Measurements from ENCODE around the gene DUSP2. TPM values are rescaled to one million over a fixed set of nuclear protein-coding genes. Genes with fewer than 3 reads are reported as not detected.
A peak's percentile ranks its signal among the peaks of the same experiment; 100 is the strongest.

The DUSP2 gene
- total and polyA plus RNA-seq, 2 donors (not counting 1 experiment from before 2014, with no cell fraction given), result 69.8 to 433 TPM

DNA sequence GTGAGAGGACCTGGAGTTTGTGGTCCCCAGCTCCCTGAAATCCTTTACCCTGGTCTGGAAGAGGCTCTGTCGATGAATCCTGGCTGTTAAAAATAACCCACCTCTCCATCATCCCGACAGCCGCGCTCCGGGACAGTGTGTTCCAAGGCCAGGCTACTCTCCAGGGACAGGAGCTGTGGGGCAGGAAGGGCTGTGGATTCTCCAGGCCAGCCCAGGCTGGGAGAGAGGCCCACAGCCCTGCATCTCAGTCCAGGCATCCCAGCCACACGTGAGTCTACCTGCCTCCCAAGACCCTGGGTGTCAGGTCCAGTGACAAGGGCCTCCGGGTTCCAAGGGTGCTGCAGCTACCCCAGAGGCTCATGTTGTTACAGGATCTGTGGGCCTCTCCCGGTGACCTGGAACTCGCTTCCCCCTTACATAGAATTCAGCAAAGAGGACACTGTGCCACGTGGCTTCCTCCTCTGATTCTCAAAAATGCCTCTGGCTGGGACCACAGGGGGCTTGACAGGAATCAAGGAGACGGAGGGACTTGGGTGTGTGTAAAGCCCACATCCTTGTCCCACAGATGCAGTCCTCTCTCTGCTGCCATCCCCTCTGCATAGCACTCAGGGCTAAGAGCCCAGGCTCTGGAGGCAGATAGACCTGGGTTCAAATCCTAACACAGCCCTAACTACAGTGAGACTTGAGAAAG lies 46.2 kb downstream of the DUSP2 start:
- no peaks in the 10 kb centered on the region for H3K9me3 ChIP-seq (ENCODE audit: control extremely low read depth in 1 of 3, control insufficient read depth in 2 of 3, insufficient read depth in 1 of 3, low read length in 2 of 3)
- H2AFZ ChIP-seq (ENCODE audit: insufficient read depth, low read depth, low read length, poor library complexity, severe bottlenecking), result no peak overlapping the region
- no peak overlapping the region for H3K4me3 ChIP-seq (ENCODE audit: control extremely low read depth in 1 of 5, extremely low read depth in 1 of 5, insufficient read depth in 1 of 5, low read depth in 2 of 5, low read length in 4 of 5)
- DNase-seq (peak; percentile 1), ATAC-seq (ENCODE audit: low read depth) (no peak)
- intact Hi-C loops (cut with micrococcal nuclease), result no loop called here
- no peak overlapping the region for H3K9ac ChIP-seq (ENCODE audit: low read length)
- Mint-ChIP-seq H3K9me3 (ENCODE audit: insufficient read depth) (no peaks in the 10 kb centered on the region), H3K4me3 (no peak overlapping the region), H3K27ac (no peak overlapping the region), H3K27me3 (peaks cover 7% of the 10 kb centered on the region), H3K4me1 (no peaks in the 10 kb centered on the region)
- no peaks in the 10 kb centered on the region for H3K4me1 ChIP-seq (ENCODE audit: control insufficient read depth in 2 of 2, insufficient read depth in 2 of 2, low read length in 2 of 2)
- CTCF ChIA-PET, result interaction anchor here (1.0 to 1.9 kb wide), 2 partner anchors 18 to 161 kb away, joined by 3 to 4 read pairs; no protein-coding TSS in a partner anchor
- H3K27me3 ChIP-seq (replicated peaks in 1 of 4; ENCODE audit: control extremely low read depth in 1 of 4, control insufficient read depth in 3 of 4, insufficient read depth in 4 of 4, low read length in 3 of 4), result peaks cover 0 to under 1% (median 0%) of the 10 kb centered on the region in 4 experiments
- H3K4me2 ChIP-seq (replicated peaks; ENCODE audit: low read depth, low read length, poor library complexity, severe bottlenecking), result no peak overlapping the region
- no peak overlapping the region for H3K27ac ChIP-seq (ENCODE audit: low read length in 2 of 2)
- TF ChIP-seq, protein P1, sequence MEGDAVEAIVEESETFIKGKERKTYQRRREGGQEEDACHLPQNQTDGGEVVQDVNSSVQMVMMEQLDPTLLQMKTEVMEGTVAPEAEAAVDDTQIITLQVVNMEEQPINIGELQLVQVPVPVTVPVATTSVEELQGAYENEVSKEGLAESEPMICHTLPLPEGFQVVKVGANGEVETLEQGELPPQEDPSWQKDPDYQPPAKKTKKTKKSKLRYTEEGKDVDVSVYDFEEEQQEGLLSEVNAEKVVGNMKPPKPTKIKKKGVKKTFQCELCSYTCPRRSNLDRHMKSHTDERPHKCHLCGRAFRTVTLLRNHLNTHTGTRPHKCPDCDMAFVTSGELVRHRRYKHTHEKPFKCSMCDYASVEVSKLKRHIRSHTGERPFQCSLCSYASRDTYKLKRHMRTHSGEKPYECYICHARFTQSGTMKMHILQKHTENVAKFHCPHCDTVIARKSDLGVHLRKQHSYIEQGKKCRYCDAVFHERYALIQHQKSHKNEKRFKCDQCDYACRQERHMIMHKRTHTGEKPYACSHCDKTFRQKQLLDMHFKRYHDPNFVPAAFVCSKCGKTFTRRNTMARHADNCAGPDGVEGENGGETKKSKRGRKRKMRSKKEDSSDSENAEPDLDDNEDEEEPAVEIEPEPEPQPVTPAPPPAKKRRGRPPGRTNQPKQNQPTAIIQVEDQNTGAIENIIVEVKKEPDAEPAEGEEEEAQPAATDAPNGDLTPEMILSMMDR (IDR thresholded peaks at IDR 0.05), result no peak
- no peak for TF ChIP-seq EZH2 (IDR thresholded peaks at IDR 0.05; ENCODE audit: borderline replicate concordance, insufficient read depth, low read depth, low read length, poor library complexity, severe bottlenecking)
- POLR2A ChIA-PET, result no interaction called here
- 100% methylated on average over 6 of the region's 11 CpGs for WGBS (ENCODE audit: insufficient coverage)
- no peaks in the 10 kb centered on the region for H3K79me2 ChIP-seq (ENCODE audit: control insufficient read depth, insufficient read depth, low read length)
- no peaks in the 10 kb centered on the region for H4K20me1 ChIP-seq (ENCODE audit: control insufficient read depth, insufficient read depth, low read length, poor library complexity, severe bottlenecking)
- no peaks in the 10 kb centered on the region for H3K36me3 ChIP-seq (replicated peaks in 1 of 2; ENCODE audit: control extremely low read depth in 1 of 2, control insufficient read depth in 1 of 2, extremely low read depth in 1 of 2, insufficient read depth in 2 of 2, low read length in 1 of 2)

Data from B cell (primary cell).